Non-pigmented ciliary epithelial cell (primary cell): ENCODE measurements around the gene ZNF540.
A peak's percentile ranks its signal among the peaks of the same experiment; 100 is the strongest.
"Not testable (repeated sequence)": the region's sequence is repeated elsewhere in the genome, so short reads cannot be mapped to it uniquely, and the experiment has no call there.

Source experiments
- DNase-seq: peaks from one replicate; pipeline ENCODE4 v3.0.0-alpha.2; 2010; ENCODE audit warnings: low read depth

Gene ZNF540

DNA sequence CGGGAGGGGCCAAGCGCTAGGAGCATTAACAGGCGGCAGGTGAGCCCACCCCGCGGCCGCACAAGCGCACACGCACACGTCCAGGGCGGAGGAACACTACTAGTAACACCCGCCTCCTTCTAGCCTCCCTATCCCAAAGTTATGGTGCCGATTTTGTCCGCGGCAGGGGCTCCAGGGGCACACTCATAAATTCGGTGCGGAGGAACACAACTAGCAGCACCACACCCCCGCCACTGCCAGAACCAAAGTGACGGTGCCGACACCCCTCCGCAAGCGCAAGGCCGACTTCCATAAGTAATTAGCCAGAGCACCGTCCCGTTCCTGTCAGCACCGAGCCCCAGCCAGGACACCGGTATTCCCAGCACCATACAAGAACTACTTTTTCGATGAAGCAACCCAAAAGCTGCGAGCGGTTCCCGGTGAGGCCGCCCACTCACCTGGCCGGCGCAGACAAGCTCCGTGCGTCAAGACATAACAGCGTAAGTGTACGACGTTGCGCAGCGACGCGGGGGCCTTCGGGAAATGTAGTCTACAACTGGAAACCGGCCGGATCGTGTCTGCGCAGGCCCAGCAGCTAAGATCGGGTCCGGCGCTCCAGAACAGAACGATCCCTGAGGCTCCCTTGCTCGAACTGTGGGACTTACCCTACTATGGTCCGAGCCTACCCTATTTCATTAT, at the start of gene ZNF540, which contains the start of gene ZNF571:
TSS of gene ZNF540 (plus strand) at position 573 of the 678 bp plus-strand sequence. CDS start 3,572 bp downstream, outside the sequence.
TSS of gene ZNF571 (minus strand) at position 489 of the 678 bp plus-strand sequence. CDS start 8,116 bp downstream, outside the sequence.
- DNase-seq, result peak; percentile 81

- no peak for DNase-seq
Measured at GRCh38 chr19:37551129-37551993, 43.3 kb upstream of the ZNF540 start.

DNA sequence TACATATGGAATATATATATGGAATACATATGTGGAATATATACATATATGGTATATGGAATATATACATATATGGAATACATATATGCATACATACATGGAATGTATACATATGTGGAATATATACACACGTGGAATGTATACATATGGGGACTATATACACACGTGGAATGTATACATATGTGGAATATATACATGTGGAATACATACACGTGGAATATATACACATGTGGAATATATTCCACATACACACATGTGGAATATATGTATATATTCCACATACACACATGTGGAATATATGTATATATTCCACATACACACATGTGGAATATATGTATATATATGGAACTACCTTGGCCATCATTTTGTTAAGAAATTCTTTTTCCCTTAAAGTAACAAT, 31.2 kb upstream of the ZNF540 start:
- DNase-seq, result no peak

DNA sequence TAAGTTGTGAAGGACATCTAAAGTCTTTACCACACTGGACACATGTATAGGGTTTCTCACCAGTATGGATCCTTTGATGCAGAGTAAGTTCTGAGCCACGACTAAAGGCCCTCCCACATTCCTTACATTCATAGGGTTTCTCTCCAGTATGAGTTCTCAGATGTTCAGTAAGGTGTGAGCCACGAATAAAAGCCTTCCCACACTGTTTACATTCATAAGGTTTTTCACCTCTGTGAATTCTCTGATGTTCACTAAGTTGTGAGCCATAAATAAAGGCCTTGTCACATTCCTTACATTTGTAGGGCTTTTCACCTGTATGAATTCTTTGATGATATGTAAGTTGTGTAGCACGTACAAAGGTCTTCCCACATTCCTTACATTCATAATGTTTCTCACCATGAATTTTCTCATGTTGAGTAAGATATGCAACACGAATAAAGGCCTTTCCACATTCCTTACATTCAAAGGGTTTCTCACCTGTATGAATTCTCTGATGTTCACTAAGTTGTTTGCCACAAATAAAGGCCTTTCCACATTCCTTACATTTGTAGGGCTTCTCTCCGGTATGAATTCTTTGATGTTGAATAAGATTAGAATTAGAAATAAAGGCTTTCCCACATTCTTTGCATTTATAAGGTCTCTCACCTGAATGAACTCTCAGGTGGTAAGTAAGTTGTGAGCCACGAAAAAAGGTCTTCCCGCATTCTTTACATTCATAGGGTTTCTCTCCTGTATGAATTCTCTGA, 29.9 kb upstream of the ZNF540 start:
- DNase-seq, result no peak

GRCh38 chr19:37565370-37565669, 29.4 kb upstream of the ZNF540 start:
- no peak for DNase-seq

GRCh38 chr19:37572203-37572602, 22.5 kb upstream of the ZNF540 start:
- DNase-seq, result peak; percentile 28

- DNase-seq, result no peak
Measured at GRCh38 chr19:37583340-37583739, 11.3 kb upstream of the ZNF540 start.

DNA sequence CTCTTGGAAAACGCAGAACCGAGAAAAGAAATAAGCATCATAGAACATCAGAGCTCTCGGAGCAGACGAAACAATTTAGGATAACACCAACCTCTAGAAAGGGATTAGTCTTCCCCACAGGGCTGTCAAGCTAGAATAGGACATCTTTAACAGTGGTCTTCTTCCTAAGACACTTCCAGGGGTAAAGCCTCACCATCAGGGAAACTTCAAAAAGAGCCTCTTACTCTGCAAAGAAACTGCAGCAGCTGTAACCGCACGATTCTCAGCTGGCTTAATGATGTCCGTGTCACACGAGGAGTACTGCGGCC, 726 bp upstream of the ZNF540 start:
- DNase-seq, result no peak

DNA sequence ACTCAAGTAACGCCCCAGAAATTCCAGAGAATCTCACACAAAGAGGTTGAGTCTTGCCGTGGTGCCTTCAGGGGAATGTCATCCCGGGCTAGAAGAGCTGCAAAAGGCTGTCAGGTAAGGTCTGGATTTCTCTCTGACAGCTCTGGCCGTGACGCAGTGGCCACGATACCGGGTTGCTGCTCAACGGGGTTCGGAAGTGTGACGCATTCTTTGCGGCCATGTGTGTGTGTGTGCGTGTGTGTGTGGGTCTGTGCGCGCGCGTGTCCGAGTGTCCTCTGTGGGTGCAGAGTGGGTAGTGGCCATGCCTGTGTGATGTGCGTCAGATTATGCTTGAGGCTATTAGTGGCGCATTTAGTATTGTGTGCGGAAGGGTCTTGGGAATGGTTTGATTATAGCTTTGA, 306 bp downstream of the ZNF540 start:
- DNase-seq, result peak; percentile 28

GRCh38 chr19:37635076-37636056, 40.7 kb downstream of the ZNF540 start:
- no peak for DNase-seq

GRCh38 chr19:37654118-37654517, 59.4 kb downstream of the ZNF540 start:
- no peak for DNase-seq

- DNase-seq, result no peak
Measured at GRCh38 chr19:37654629-37655300, 60.1 kb downstream of the ZNF540 start.

- peak; percentile 17 for DNase-seq
Measured at GRCh38 chr19:37655301-37655688, 60.6 kb downstream of the ZNF540 start, which contains the start of gene ZFP30. ZFP30 (minus strand) TSS chr19:37655465; CDS start chr19:37647822, 7,643 bp downstream.

GRCh38 chr19:37655689-37656371, 61.2 kb downstream of the ZNF540 start:
- peak; percentile 11 for DNase-seq

DNA sequence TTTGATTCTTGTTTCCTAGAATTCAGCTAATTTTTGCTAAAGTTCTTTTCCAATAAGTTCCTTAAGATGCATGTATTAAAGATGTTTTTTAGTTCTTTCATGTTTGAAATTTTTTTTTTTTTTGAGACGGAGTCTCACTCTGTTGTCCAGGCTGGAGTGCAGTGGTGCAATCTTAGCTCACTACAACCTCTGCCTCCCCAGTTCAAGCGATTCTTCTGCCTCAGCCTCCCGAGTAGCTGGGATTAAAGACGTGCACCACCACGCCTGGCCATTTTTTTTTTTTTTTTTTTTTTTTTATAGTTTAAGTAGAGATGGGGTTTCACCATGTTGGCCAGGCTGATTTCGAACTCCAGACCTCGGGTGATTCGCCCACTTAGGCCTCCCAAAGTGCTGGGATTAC, 62.5 kb downstream of the ZNF540 start:
- DNase-seq, result not testable (repeated sequence)
